Neural progenitor cell (in vitro differentiated cells): Measurements from ENCODE around the gene CBLL1.

Source experiments
- EZH2 ChIP-seq: fragments of 200-600 bp; sonication (generic); IDR thresholded peaks from 2 replicates; pipeline ENCODE4 v1.6.1; 2017; ENCODE audit warnings: antibody characterized with exemption, mild to moderate bottlenecking, moderate library complexity
- TF ChIP-seq, protein P1 (sequence below): fragments of 200-600 bp; sonication (generic); IDR thresholded peaks from 2 replicates; pipeline ENCODE4 v1.5.1; 2017; ENCODE audit warnings: antibody characterized with exemption, mild to moderate bottlenecking

DNA sequence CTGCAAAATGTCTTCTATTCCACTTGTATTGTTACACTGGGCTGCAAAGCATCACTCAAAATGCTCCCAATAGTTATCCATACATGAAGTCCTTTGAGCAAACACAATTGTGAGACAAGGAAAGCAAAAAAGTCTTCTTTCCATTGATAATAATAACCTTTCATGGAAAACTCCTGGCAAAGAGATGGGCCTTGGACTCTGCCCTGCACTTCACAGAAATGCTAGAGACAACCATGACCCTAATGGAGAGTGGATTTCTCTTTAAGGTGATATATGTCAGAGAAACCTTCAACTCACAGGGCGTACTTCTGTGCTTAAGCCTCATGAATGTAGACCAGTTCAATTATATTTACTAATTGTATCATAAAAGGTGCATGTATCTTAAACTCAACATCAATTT is 39.7 kb downstream of the CBLL1 start:
- TF ChIP-seq, protein P1, sequence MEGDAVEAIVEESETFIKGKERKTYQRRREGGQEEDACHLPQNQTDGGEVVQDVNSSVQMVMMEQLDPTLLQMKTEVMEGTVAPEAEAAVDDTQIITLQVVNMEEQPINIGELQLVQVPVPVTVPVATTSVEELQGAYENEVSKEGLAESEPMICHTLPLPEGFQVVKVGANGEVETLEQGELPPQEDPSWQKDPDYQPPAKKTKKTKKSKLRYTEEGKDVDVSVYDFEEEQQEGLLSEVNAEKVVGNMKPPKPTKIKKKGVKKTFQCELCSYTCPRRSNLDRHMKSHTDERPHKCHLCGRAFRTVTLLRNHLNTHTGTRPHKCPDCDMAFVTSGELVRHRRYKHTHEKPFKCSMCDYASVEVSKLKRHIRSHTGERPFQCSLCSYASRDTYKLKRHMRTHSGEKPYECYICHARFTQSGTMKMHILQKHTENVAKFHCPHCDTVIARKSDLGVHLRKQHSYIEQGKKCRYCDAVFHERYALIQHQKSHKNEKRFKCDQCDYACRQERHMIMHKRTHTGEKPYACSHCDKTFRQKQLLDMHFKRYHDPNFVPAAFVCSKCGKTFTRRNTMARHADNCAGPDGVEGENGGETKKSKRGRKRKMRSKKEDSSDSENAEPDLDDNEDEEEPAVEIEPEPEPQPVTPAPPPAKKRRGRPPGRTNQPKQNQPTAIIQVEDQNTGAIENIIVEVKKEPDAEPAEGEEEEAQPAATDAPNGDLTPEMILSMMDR = no peak
- TF ChIP-seq EZH2 = no peak
